Heart left ventricle (tissue), 16 donors: ENCODE data around the gene IGSF8. TPM values are rescaled to one million over a fixed set of nuclear protein-coding genes. Genes with fewer than 3 reads are reported as not detected.

Source experiments
- ATAC-seq, 4 donors: fragments of 200-7000 bp; cut with Tn5 transposase; one replicate each; pipeline ENCODE4 v1.9.1; 2020 to 2022; ENCODE audit warnings: moderate library complexity in 4 of 4, mild to moderate bottlenecking in 3 of 4, moderate number of reproducible peaks in 1 of 4
- DNase-seq, 5 donors: peaks; one replicate each; pipeline ENCODE4 v3.0.0-alpha.2; 2020
- H3K27ac ChIP-seq, 12 donors: fragments of 200-600 bp; sonication (generic) in 4 of 12; one replicate each; pipeline versions ENCODE4 v1.5.0 to v1.8.0; 2016 to 2022; ENCODE audit warnings: mild to moderate bottlenecking in 2 of 12
- H3K27me3 ChIP-seq, 9 donors: fragments of 200-600 bp; sonication (generic) in 2 of 9; one replicate each; pipeline versions ENCODE4 v1.5.1 to v1.8.0; 2016 to 2022; ENCODE audit warnings: mild to moderate bottlenecking in 3 of 9
- H3K36me3 ChIP-seq, 9 donors: fragments of 200-600 bp; sonication (generic) in 2 of 9; one replicate each; pipeline versions ENCODE4 v1.5.0 to v1.8.0; 2018 to 2022; ENCODE audit warnings: mild to moderate bottlenecking in 2 of 9
- H3K4me1 ChIP-seq, 12 donors: fragments of 200-600 bp; sonication (generic) in 4 of 12; one replicate each; pipeline versions ENCODE4 v1.5.0 to v1.8.0; 2016 to 2022; ENCODE audit warnings: mild to moderate bottlenecking in 3 of 12
- H3K4me3 ChIP-seq, 12 donors: fragments of 200-600 bp; sonication (generic) in 4 of 12; one replicate each; pipeline versions ENCODE4 v1.5.0 to v1.8.0; 2017 to 2022; ENCODE audit warnings: mild to moderate bottlenecking in 9 of 12, moderate library complexity in 4 of 12
- H3K9me3 ChIP-seq, 12 donors: fragments of 200-600 bp; sonication (generic) in 4 of 12; one replicate each; pipeline versions ENCODE4 v1.5.0 to v1.8.0; 2016 to 2022; ENCODE audit warnings: mild to moderate bottlenecking in 1 of 12
- CTCF ChIP-seq, 12 donors: fragments of 200-600 bp; sonication (generic) in 4 of 12; IDR thresholded peaks; one replicate each; pipeline versions ENCODE4 v1.5.0 to v1.8.0; 2018 to 2022; ENCODE audit warnings: antibody characterized with exemption in 12 of 12, mild to moderate bottlenecking in 5 of 12
- POLR2A ChIP-seq, 2 donors: fragments of 450-650 bp; IDR thresholded peaks; one replicate each; pipeline ENCODE4 v1.6.1; 2017; ENCODE audit warnings: antibody characterized with exemption in 2 of 2, mild to moderate bottlenecking in 2 of 2, moderate library complexity in 2 of 2
- WGBS, 4 donors: extraction: QIAGEN DNeasy Blood & Tissue Kit in 2 of 4; methylation state at CpG; one replicate each; pipeline versions ENCODE4 v1.1.5 to v1.1.7; 2013 to 2018; 5-methylcytosine and 5-hydroxymethylcytosine counted together
- intact Hi-C, 10 donors: fragments of 100-400 bp; cut with DNase I; formaldehyde crosslinking; loops; one replicate each; pipeline versions ENCODE4 v1.11.1 to v1.14.2; 2022
- polyA plus RNA-seq, 2 donors: library from polyadenylated mRNA; stranded (reverse); fragments of 200-250 nt; gene quantifications; one replicate each; pipeline ENCODE4 v1.2.3, GENCODE V29; 2013
- total RNA-seq, 9 donors: library from RNA; depleted of rRNA in 2 of 9; stranded (reverse); fragments of >200 nt in 2 of 9; fragmentation: NEBNext Ultra II Directional in 3 of 9; extraction: Animal tissue kit (Norgen Biotek cat#: 25700) in 3 of 9; gene quantifications; one replicate each; pipeline versions ENCODE4 v1.1.0 to v1.2.4, GENCODE V29; 2016 to 2023
- donor health status: ischemic (EF 13 %, LVEDD 7.1; RV severe dilation, severe dysfunction).
- donor health status: healthy with polysubstance abuse.
- donor health status: DM: no; HTN: yes; CAD: no.
- donor health status: DM: no; HTN: no; CAD: no.
- donor health status: ischemic (EF 25% LVEDD 6.9; RV normal size, moderate dysfunction).
- donor health status: ischemic (EF 25% LVEDD 5.7; RV mildly dilated, moderate dysfunction).
- donor health status: healthy.
- donor health status: DM: yes; HTN: yes; CAD: no.
- donor health status: ischemic (EF 35%, LVEDD 5.7; RV mildly dilated, moderate dysfunction).
- donor health status: nonischemic (EF 11% LVEDD 7.7; RV severe dilation, severe dysfunction).
- donor health status: DM: yes; HTN: yes; CAD: no.
- donor health status: PGD.
- donor health status: ischemic (EF 29% LVEDD 5.4; RV normal size, mild dysfunction).
- donor health status: nonischemic (EF 23%, LVEDD 6.1; RV moderate dilation, normal function).

IGSF8 gene
- total and polyA plus RNA-seq, 11 donors: 15.0 to 49.3 (median 24.8) TPM

GRCh38 chr1:160047111-160047991, 51.1 kb downstream of the IGSF8 start:
- peaks cover 0 to 14% (median 8%) of the 10 kb centered on the region in 12 donors for H3K4me1 ChIP-seq
- peak overlapping the region in 4 of 12 donors; percentile 0 to 22 (median 18) for H3K4me3 ChIP-seq
- DNase-seq (no peak), ATAC-seq (no peak)
- peak overlapping the region in 1 of 12 donors; percentile 12 for H3K27ac ChIP-seq
- TF ChIP-seq CTCF (IDR thresholded peaks at IDR 0.05): no peak
- no peak for TF ChIP-seq POLR2A (IDR thresholded peaks at IDR 0.05)
- peaks cover 0 to 19% (median 0%) of the 10 kb centered on the region in 9 donors for H3K27me3 ChIP-seq
- 71 to 77% (median 71%) methylated on average over 9 of the region's 9 CpGs for WGBS, 4 donors
- H3K9me3 ChIP-seq: no peaks in the 10 kb centered on the region
- intact Hi-C loops: loop anchor here in 4 of 10 donors (2.0 to 5.0 kb wide), 3 partner anchors 35 to 40 kb away; partner anchors contain the start of gene KCNJ9 (in 2 of the 4)
- H3K36me3 ChIP-seq: no peaks in the 10 kb centered on the region

GRCh38 chr1:160046494-160047110, 51.8 kb downstream of the IGSF8 start:
- 3 to 6% (median 4%) methylated on average over 11 of the region's 11 CpGs for WGBS, 4 donors
- TF ChIP-seq POLR2A (IDR thresholded peaks at IDR 0.05) (no peak), CTCF (IDR thresholded peaks at IDR 0.05) (peak; percentile 42 to 70 (median 58))
- Histone ChIP-seq H3K4me3 (peak overlapping the region in 4 of 12 donors; percentile 0 to 22 (median 18)), H3K9me3 (no peaks in the 10 kb centered on the region), H3K27ac (peak overlapping the region in 1 of 12 donors; percentile 12), H3K27me3 (peaks cover 0 to 14% (median 0%) of the 10 kb centered on the region in 9 donors), H3K36me3 (no peaks in the 10 kb centered on the region), H3K4me1 (peaks cover 0 to 14% (median 8%) of the 10 kb centered on the region in 12 donors)
- ATAC-seq: peak; percentile 78 to 91 (median 82)
- intact Hi-C loops: loop anchor here in 4 of 10 donors (2.0 to 5.0 kb wide), 3 partner anchors 36 to 41 kb away; partner anchors contain the start of gene KCNJ9 (in 2 of the 4)
- DNase-seq: peak; percentile 43 to 67 (median 51)

GRCh38 chr1:160045653-160046052, 52.8 kb downstream of the IGSF8 start:
- TF ChIP-seq POLR2A (IDR thresholded peaks at IDR 0.05): no peak
- TF ChIP-seq CTCF (IDR thresholded peaks at IDR 0.05): no peak
- Histone ChIP-seq H3K4me1 (peaks cover 0 to 14% (median 8%) of the 10 kb centered on the region in 12 donors), H3K9me3 (no peaks in the 10 kb centered on the region), H3K27ac (no peak overlapping the region), H3K36me3 (no peaks in the 10 kb centered on the region), H3K4me3 (no peak overlapping the region), H3K27me3 (peaks cover 0 to 5% (median 0%) of the 10 kb centered on the region in 9 donors)
- intact Hi-C loops: loop anchor here in 4 of 10 donors (2.0 to 5.0 kb wide), 3 partner anchors 37 to 42 kb away; partner anchors contain the start of gene KCNJ9 (in 2 of the 4)
- WGBS, 4 donors: 68 to 80% (median 72%) methylated on average over 2 of the region's 2 CpGs
- DNase-seq (no peak), ATAC-seq (no peak)

- no peak overlapping the region for H3K4me3 ChIP-seq
- no peak for DNase-seq
- TF ChIP-seq CTCF (IDR thresholded peaks at IDR 0.05) (no peak), POLR2A (IDR thresholded peaks at IDR 0.05) (no peak)
- H3K27ac ChIP-seq: no peak overlapping the region
- ATAC-seq: no peak
- H3K36me3 ChIP-seq: no peaks in the 10 kb centered on the region
- intact Hi-C loops: loop anchor here in 1 of 10 donors (5.0 kb wide), 1 partner anchor 149 kb away; the partner anchor contains the start of gene CASQ1
- H3K27me3 ChIP-seq: peaks cover 0 to 5% (median 0%) of the 10 kb centered on the region in 9 donors
- peaks cover 0 to 14% (median 8%) of the 10 kb centered on the region in 12 donors for H3K4me1 ChIP-seq
- H3K9me3 ChIP-seq: no peaks in the 10 kb centered on the region
Measured at GRCh38 chr1:160043543-160043942, 54.9 kb downstream of the IGSF8 start.
